ENCODE measurements around the gene CDH4.

GRCh38 chr20:61948586-61949362, 696.7 kb downstream of the CDH4 start:
- TF ChIP-seq USF2 (IDR thresholded peaks at IDR 0.05; ENCODE audit: low read length) (no peak), POLR2AphosphoS5 (IDR thresholded peaks at IDR 0.05; ENCODE audit: low read depth, low read length) (no peak), SIN3A (conservative IDR thresholded peaks at IDR 0.05 in 1 of 2, IDR thresholded peaks at IDR 0.05 in 1 of 2; ENCODE audit: low read depth in 1 of 2, low read length in 2 of 2) (no peak), HDAC2 (IDR thresholded peaks at IDR 0.05; ENCODE audit: borderline replicate concordance in 1 of 2, low read depth in 2 of 2, low read length in 2 of 2) (no peak), E2F6 (IDR thresholded peaks at IDR 0.05) (no peak), SP4 (IDR thresholded peaks at IDR 0.05; ENCODE audit: low read length) (no peak), CTCF (IDR thresholded peaks at IDR 0.05; ENCODE audit: control extremely low read depth in 1 of 3, insufficient read depth in 1 of 3, low read depth in 1 of 3, low read length in 3 of 3) (no peak), TAF1 (IDR thresholded peaks at IDR 0.05; ENCODE audit: low read depth, low read length) (no peak), FOSL1 (IDR thresholded peaks at IDR 0.05; ENCODE audit: insufficient read depth, low read depth, low read length) (no peak), GABPA (IDR thresholded peaks at IDR 0.05; ENCODE audit: borderline replicate concordance, insufficient read depth, low read length) (no peak), POU5F1 (IDR thresholded peaks at IDR 0.05; ENCODE audit: low read depth, low read length) (no peak), TCF12 (IDR thresholded peaks at IDR 0.05; ENCODE audit: low read depth, low read length) (no peak), EZH2 (IDR thresholded peaks at IDR 0.05; ENCODE audit: low read depth, low read length, severe bottlenecking) (no peak)

Measured in H1 (cell line).